ENCODE results near the gene NR4A1.

DNA sequence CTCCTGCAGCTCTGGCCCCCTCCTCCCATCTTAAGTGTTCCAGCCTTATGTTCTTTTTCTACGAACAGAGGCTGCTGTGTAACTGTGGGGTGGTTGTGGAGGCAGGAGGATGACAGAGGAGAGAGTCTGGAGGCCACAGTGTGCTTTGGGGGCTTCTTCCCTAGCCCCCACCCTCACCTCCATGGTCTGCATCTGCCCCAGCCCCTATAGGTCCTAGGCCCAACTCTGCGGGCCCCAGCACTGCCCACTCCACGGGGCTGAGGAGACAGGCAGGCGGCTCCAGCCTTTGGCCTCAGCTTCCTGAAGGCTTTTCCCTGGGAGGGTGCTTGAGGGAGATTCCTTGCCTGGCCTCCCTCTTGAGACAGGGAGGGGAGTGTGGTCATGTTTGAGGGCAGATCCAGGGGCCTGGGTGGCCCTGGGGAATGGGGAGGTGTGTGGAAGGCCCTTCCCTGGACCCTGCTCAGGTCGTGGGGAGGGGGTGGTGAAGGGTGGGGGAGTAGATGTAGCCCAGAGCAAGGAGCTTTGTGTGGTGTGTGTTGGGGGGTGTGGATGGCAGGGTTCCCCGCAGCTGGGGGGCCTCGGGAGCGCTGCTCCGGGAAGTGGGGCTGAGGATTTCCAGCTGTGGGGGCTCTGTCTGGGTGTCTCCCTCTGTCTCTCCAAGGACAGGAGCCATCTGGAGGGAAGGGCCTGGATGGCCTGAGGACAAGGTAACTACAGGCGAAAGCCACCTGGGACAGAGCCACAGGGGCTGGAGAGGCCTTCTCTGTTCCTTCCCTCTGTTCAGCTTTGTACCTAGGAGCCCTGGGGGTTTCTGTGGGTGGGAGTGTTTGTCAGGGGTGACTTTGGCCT, 29.4 kb downstream of the NR4A1 start:
- TF ChIP-seq POLR2A (IDR thresholded peaks at IDR 0.05) (no peak), POLR2AphosphoS5 (IDR thresholded peaks at IDR 0.05) (no peak)
- TF ChIP-seq, protein P1, sequence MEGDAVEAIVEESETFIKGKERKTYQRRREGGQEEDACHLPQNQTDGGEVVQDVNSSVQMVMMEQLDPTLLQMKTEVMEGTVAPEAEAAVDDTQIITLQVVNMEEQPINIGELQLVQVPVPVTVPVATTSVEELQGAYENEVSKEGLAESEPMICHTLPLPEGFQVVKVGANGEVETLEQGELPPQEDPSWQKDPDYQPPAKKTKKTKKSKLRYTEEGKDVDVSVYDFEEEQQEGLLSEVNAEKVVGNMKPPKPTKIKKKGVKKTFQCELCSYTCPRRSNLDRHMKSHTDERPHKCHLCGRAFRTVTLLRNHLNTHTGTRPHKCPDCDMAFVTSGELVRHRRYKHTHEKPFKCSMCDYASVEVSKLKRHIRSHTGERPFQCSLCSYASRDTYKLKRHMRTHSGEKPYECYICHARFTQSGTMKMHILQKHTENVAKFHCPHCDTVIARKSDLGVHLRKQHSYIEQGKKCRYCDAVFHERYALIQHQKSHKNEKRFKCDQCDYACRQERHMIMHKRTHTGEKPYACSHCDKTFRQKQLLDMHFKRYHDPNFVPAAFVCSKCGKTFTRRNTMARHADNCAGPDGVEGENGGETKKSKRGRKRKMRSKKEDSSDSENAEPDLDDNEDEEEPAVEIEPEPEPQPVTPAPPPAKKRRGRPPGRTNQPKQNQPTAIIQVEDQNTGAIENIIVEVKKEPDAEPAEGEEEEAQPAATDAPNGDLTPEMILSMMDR (IDR thresholded peaks at IDR 0.05), result no peak

Measured in prostate gland (tissue), 2 donors.